Activated naive CD8-positive, alpha-beta T cell treated with anti-CD3 and anti-CD28 coated beads, Interleukin-2, amount 50 U/mL, for 16 hours (primary cell): ENCODE measurements around the gene KLHDC4.
"Not testable (repeated sequence)": the region's sequence is repeated elsewhere in the genome, so short reads cannot be mapped to it uniquely, and the experiment has no call there.

ENCODE experiments used
- DNase-seq: peaks from one replicate; pipeline ENCODE4 v3.0.0-alpha.2; 2020; ENCODE audit warnings: low read depth, low spot score

KLHDC4 gene

DNA sequence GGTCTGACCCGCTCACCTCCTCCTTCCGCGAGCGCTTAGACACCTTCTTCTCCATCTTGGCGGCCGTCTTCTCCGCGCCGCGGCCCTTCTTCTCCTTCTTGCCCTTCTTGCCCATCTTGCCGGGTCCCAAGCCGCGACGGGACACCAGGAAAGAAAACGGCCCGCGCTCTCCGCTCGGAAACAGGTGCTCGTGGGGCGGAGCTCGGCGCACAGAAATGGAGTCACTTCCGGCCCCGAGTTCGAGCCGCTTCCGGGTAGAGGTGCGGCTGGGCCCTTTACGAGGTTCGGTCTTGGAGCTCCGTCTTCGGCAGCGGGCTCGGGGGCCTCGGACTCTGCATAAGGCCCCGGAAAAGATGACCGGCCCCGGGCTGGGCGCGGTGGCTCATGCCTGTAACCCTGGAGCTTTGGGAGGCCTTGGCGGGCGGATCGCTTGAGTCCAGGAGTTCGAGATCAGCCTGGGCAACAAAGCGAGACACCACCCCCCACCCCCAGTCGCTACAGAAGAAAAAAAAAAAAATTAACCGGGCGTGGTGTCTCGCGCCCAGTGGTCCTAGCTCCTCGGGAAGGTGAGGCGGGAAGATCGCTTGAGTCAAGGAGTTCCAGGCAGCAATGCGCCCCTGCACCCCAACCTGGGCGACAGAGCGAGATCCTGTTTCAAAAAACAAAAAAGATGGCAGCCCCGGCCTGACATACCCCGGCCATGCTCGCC lies at the start of gene KLHDC4:
Gene KLHDC4 (minus strand): TSS at position 211 of the 709 bp plus-strand sequence. CDS start 96 bp downstream, at position 115.
- peak; percentile 79 for DNase-seq

DNA sequence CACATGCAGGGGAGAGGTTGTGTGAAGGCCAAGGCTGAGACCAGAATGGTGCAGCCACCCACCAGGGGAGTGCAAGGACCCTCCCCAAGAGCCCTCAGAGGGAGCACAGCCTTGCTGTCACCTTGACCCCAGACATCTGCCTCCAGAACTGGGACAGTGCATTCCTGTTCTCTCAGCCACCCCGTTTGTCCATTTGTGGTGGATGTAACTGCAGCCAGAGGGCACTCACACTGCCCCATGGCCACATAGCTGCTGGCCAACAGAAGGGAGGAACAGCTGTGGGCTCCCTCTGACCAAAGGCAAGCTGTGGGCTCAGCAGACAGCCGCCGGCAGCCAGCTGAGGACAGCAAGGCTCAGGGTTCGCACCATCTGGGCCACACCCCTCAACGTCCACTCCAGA lies 49.8 kb upstream of the KLHDC4 start:
- no peak for DNase-seq

DNA sequence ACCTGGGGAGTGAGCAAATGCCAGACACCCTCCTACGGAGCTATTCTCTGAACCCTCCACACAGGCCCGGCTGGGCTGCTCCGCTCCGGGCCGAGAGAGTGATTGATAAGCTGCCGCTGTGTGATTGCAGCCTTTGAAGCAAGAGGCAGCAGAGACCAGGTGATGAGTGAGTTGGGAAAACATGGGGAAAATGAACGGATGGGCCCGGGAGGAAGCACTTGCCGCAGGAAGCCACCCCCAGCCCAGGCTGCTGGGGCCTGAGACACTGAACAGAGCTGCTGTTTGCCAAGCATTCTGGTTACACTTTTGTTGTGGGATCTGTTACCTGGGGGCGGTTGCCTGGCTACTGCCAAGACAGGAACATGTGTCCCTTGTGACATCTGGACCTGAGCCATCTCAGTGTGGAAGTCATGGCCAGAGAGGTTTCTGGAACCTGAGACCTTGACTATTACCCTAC lies 46.4 kb upstream of the KLHDC4 start:
- no peak for DNase-seq

DNA sequence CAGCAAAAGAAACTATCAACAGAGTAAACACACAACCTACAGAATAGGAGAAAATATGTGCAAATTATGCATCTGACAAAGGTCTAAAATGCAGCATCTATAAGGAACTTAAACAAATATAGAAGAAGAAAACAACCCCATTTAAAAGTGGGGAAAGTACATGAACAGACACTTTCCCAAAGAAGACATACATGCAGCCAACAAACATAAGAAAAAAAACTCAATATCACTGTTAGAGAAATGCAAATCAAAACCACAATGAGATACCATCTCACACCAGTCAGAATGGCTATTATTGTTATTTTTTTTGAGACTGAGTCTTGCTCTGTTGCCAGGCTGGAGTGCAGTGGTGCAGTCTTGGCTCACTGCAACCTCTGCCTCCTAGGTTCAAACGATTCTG lies 45.7 kb upstream of the KLHDC4 start:
- not testable (repeated sequence) for DNase-seq

DNA sequence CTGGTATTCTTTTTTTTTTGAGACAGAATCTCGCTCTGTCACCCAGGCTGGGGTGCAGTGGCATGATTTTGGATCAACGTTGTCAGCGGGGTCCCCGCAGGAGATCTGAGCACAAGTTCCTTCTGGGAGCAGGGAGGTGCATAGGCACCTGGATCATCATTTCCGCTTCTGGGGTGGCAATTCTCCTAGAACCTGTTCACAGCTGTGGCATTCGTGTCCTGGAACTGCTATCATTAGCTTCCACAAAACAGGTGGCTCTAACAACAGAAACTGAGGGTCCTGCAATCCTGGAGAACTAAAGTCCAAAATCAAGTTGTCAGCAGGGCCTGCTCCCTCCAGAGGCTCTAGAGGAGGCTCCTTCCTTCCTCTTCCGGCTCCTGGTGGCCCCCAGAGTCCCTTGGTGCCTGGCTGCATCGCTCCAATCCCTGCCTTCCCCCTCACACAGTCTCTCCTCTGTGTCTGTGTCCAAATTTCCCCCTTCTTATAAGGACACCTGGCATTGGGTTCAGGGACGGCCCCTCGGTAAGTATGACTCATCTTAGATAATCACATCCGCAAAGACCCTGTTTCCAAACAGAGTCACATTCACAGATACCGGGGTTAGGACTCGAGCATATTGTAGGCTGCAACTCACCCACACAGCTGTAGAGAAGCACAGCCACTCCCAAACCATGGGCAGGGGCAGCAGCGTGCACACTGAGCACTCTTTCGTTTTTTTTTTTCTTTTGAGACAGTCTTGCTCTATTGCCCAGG lies 43.5 kb upstream of the KLHDC4 start:
- DNase-seq: no peak

DNA sequence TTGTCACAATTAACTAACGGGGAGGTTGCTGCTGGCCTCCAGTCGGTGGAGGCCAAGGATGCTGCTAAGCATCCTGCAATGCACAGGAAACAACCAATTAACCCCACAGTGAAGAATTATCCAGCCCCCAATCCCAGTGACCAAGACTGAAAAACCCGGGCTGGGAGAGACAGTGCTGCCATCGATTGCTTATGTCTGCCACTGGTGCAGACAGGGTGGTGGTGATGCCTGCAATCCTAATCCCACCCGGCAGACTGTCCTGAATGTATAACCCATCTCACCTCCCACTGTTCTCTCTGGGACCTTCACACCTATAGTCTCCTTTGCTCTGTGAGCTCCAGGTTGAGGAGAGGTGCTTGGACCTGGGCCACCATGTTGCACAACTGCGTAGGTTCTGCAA lies 42.3 kb upstream of the KLHDC4 start:
- DNase-seq: no peak

DNA sequence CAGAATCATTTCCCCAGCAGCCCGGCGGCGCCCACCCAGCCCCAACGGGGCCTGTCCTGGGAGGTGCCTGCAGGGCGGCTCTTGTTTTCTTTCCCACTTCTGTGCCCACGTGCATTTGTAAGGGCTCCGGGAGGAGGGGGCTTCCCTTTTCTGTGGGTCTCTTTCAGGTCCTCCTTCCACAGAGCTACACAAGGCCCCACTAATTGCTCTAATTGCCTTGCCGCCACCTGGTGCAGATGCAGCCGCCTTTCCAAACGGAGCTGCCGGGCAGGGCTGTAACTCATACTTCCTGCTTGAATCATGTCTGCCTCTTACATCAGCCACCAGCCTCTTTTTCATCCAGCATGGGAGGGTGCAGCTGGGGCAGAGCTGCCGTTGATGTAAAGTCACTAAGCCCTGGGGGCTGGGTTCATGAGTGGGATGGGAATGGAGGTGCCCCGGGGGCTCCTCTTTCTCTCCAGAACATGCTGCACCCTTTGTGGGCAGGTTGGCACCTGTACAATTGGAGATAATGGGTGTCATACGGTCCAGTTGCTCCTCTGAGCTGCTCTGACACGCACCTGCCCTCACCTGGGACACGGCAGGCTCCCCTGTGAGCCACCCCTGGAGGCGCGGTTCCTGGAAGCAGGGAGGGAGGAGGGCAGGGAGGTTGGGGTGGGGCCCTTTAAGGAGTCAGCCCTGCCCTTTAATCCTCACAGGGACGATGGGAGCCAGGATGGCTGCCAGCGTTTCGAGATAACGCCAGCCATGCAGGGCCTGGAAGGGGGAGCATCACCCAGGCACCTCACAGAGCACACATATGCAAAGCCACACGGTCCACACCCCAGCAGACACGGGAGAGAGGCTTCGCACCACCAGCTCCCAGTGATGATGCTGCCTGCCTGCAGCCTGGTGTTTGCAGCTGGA lies 41.1 kb upstream of the KLHDC4 start:
- DNase-seq: peak; percentile 20

DNA sequence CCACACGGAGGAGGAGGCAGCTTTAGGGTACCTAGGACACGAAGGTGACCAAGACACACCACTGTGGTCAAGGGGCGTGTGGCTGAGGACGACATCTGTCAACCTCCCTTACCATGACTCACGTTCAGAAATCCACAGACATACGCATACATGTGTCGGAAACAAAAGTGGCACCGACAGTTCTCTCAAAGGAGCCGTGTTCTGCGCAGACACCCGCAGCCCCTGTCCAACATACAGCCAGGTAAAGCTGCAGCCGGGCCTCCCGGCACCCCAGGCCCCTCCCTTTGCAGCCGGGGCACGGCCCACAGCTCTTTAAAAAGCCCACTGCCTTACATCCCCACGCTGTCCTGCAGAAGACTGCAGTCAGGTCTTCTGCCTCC lies 40.5 kb upstream of the KLHDC4 start:
- no peak for DNase-seq

DNA sequence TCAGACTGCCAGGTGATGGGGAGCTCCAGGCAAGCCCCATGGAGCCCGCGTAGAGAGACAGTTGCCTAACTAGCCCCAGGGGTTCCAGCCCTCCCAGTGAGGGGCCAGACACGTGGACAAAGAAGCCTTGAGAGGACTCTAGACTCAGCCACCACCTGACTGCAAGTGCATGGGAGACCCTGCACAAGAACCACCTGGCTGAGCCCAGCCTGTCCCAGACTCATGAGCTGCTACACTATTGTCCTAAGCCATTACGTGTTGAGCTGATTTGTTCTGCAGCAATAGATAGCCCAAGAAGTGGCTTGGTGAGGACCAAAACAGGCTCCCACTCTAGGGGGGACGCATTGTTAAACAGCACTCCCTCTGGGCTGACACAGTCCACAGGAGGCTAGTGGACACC lies 37.6 kb upstream of the KLHDC4 start:
- no peak for DNase-seq

DNA sequence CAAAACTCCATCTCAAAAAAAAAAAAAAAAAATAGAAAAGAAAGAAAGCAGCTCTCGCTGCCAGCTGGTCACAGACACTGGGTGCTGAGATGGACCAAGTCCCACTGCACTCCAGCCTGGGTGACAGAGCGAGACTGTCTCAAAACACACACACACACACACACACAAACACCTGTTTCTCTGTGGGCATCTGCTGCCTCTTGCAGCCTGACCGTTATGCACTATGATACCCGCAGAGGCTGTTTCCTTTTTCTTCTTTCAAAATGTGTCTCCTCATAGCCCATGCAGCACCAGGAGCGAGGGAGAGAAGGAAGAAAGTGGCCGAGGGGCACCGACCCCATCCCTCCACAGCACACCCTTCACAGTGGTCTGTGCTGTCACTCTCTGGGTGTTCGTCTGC lies 36.9 kb upstream of the KLHDC4 start:
- DNase-seq: no peak

DNA sequence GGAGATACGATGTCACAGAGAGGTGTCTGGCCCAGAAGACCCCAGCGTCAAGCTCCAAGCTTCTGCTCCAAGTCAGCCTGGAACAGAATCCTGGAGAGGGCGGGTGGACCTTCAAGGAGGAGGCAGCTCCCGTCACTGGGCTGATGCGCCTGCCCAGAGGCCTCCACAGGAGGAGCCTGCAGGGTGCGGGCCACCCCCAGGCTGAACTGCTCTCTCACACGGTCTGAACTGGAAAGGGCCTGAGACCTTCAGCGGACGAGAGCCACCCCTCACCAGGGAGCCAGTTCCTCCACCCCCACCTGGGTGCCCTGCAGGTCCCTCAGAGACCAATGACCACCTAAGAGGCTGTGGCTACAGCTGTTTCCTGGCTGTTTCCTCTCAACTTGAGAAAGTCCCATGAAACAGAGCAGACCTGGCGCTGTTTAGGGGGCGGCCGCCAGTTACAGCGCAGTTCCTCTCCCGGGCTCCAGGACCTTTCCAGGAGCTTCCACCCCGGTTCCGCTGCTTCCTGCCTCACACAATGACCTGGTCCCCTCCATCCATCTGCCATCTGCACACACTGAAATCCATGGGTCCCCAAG lies 36.0 kb upstream of the KLHDC4 start:
- DNase-seq: no peak

DNA sequence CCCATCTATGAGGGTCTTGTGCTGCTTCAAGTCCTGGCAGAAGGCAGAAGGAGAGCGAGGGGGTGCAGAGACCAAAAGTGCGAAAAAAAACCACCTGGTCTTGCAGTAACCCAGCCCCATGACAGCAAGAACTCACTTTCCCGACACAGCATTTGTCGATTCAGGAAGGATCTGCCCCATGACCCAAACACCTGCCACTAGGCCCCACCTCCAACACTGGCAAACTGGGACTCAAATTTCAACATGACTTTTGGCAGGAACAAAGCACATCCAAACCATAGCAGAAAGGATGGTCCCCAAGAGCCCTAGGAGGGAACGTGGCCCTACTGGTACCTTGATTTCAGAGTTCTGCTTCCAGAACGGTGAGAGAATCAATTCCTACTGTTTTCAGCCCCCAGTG lies 34.7 kb upstream of the KLHDC4 start:
- no peak for DNase-seq

DNA sequence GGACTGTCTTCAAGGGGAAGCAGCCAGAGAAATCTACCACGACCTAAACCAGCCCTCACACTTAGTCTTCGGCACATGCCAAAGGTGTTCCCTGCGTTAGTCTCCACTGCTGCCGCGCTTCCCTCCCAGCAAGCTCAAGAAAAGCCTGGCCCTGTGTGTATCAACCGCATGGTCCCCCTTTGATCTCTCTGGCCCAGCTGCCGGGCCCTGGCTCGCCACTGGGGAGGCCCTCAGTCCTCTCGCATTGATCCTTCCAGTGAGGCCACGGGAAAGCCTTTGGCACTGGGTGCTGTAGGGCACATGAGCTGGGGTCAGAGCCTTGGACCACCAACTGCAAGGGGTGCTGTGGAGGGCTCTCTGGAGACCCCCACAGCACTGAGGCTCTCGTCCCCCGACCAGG lies 29.6 kb upstream of the KLHDC4 start:
- no peak for DNase-seq

DNA sequence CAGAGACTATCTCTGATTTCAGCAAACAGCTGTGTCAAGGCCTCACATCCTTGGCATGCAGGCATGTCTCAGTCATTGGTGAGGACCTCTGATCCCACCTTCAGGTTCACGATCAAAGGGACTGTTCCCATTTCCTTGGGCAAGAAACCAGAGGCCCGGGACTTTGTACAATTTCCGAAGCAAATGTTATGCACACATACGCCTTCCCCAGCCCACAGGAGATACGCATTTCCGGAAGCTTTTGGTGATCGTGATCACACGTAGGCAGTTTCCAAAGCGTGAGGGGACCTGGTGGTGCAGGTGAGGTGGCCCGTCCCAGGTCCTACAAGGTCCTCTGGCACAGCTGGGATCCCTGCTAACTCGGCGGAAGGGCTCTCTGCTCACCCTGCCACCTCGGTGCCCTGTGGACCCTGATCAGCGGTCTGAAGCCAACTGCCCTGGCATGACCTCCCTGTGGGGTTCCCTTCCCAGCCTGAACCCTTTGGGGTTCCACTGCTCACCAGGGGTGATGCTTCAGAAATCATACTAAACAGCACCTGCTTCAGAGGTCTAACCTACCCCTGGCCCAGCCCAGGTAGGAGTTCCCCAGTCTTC lies 28.8 kb upstream of the KLHDC4 start:
- DNase-seq: no peak

DNA sequence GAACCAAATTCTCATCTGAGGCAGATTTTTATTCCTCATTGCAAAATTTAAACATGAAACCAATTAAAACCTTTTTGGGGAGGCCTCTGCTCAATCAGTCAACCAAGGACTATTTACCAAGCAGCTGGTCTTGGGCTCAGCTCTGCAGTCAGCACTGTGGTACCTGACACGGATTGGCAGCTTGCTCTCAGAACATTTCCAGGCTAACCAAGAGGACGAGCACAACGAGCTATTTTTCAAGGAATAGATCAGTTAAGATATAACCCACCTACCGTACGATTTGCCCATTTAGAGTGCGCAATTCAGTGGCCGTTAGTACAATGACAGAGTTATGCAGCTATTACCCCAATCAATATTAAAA lies 26.4 kb upstream of the KLHDC4 start:
- DNase-seq: no peak

DNA sequence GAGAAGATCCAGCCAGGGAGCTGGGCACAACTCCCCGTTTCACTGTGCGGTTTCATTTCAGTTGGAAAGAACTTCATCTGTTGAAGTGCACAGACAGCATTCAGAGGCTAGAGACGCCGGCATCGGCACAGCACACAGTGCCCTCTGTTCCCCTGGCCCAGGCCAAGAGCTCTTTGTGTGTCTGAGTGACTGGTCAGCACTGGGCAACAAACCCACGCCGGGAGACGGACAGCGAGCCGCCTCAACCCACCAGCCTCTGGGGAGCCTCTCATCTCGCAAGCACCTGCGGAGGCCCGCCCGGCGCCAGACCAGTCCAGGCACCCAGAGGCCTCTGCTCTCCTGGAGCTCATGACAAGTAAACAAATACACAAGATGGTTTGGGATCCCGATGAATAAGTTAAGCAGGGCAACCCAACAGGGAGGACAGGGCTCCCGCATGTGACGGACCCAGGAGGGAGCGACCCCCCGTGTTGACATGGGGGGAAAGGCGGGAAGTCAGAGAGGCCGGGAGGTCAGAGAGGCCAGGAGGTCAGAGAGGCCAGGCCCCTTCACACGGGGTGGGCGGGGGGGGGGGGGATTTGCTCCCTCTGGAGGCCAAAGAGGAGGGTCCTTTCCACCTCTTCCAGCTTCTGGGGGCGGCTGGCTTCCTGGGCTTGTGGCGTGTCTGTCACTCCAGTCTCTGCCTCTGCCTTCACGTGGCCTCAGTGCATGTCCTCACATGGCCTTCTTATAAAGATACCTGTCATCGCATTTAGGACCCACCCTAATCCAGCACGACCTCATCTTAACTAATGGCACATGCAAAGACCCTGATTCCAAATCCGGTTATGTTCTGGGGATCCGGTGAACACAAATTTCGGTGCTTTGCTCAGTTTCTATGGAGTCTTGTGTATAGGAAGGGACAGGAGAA lies 25.8 kb upstream of the KLHDC4 start:
- no peak for DNase-seq

DNA sequence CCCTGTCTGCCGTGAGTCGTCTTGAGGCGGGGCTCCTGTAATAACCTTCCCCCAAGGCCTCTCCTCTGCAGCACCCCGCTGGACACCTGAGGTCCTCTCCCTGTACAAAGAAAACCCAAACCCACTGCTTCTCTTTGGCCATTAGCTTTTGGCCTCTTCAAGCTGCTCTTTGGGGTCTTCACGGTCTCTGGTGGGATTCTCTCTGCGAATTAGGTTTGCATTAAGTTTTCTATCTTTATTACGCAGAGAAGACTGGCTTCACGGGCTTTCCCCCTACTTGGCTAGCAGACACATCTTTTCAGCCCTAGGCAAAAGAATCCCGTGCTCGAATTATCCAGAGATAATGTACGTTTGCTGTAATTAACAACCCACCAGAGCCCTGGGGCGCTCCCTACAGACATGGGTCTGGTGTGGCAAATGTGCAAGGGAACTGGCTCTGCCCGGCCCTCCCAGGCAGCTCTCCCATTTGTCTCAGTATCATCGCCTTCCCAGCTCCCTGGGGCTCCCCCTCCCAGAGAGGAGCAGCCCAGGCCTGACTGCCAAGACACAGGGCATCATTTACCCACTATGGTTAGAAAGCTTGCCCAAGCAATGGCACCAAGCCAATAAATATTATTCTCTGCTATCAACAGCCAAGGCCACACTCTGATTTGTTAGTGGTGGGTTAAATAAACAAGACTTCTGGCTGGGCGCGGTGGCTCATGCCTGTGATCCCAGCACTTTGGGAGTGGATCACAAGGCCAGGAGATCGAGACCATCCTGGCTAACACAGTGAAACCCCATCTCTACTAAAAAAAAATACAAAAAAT lies 24.7 kb upstream of the KLHDC4 start:
- no peak for DNase-seq

DNA sequence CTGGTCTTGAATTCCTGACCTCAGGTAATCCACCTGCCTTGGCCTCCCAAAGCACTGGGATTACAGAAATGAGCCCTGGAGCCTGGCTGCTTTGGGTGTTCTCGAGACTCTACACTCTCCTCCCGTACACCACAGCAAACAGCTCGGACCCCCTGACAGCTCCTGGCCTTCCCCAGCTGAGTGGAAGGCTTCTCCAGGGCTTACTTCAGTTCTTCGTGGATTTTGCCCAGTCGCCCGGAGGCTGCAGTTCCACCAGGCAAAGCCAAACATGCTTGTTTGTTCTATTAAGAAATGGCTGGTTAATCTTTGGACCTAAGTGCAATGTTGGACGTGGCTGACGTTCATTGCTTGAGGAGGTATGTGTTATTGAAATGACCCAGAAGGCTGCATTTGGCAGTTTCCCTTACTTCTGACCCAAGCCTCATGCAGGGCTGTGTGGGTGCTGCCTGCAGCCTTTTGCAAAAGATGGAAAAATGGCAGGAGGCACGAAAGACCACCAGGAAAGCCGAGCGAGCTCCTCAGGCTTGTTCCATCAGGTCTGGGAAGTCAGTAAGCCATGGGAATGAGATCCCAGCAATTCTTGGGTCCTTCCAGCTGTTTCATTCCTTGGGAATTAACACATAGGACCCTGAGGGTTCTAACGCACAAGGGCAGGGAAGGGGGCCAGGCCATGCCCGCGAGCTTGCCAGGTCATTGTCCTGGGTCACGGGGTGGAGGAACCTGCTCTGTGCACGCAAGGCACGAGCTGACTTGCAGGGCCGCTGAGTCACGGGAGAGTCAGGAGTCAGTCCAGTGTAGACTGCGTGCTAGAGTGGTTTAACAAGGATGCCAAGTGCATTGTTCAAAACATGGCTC lies 23.9 kb upstream of the KLHDC4 start:
- DNase-seq: no peak
